A549 (cell line): ENCODE results near the gene NTRK2. TPM values are rescaled to one million over a fixed set of nuclear protein-coding genes. Genes with fewer than 3 reads are reported as not detected.

Source experiments
- ATAC-seq, 2 experiments: fragments of 200-7000 bp in 1 of 2; fragments of >200 bp in 1 of 2; cut with Nextera tagmentation in 1 of 2; cut with Tn5 transposase in 1 of 2; 3 replicates each; pipeline versions ENCODE4 v1.8.0 to v1.9.1; 2018 to 2020; ENCODE audit warnings: mild to moderate bottlenecking in 1 of 2, moderate library complexity in 1 of 2
- CTCF ChIA-PET: fragments of 300-600 bp; sonication (Branson Sonifier 250); formaldehyde crosslinking; extraction: SDS; loops from one replicate; lab custom pipeline; 2021; ENCODE audit warnings: antibody characterized with exemption, inconsistent platforms; lab: Yijun Ruan, JAX
- POLR2A ChIA-PET: fragments of 350-600 bp; formaldehyde crosslinking; extraction: SDS; loops from one replicate; lab custom pipeline; 2021; ENCODE audit warnings: antibody characterized with exemption, inconsistent platforms; lab: Yijun Ruan, JAX
- DNase-seq, 2 experiments: peaks; one replicate each; pipeline versions ENCODE4 v3.0.0 to v3.0.0-alpha.2; 2011 to 2016; ENCODE audit warnings: low read depth in 1 of 2, low spot score in 1 of 2
- FAIRE-seq: peaks from 2 replicates; lab custom pipeline; 2011; peaks lifted over from hg19 to GRCh38; lab: Jason Lieb, UNC
- H3K27ac ChIP-seq, 2 experiments: fragments of >200 bp; sonication (Bioruptor Twin); formaldehyde crosslinking; 3 replicates each; pipeline ENCODE4 v1.5.1; 2016 to 2017
- H3K4me1 ChIP-seq: fragments of >200 bp; sonication (Bioruptor Twin); formaldehyde crosslinking; 3 replicates; pipeline ENCODE4 v1.6.1; 2016
- H3K4me2 ChIP-seq: fragments of >200 bp; sonication (Bioruptor Twin); formaldehyde crosslinking; 3 replicates; pipeline ENCODE4 v1.6.1; 2016
- H3K4me3 ChIP-seq: fragments of >200 bp; sonication (Bioruptor Twin); formaldehyde crosslinking; 3 replicates; pipeline ENCODE4 v1.5.1; 2016
- H3K9me3 ChIP-seq: fragments of >200 bp; sonication (Bioruptor Twin); formaldehyde crosslinking; 3 replicates; pipeline ENCODE4 v1.6.1; 2016
- CBX2 ChIP-seq: fragments of 200-600 bp; sonication (generic); IDR thresholded peaks from 2 replicates; pipeline ENCODE4 v1.6.1; 2016; ENCODE audit warnings: low read depth, mild to moderate bottlenecking, borderline replicate concordance
- CBX8 ChIP-seq: fragments of 200-600 bp; sonication (generic); IDR thresholded peaks from 2 replicates; pipeline ENCODE4 v1.6.1; 2016
- CEBPB ChIP-seq, 2 experiments: fragments of >200 bp in 1 of 2; sonication (Bioruptor Twin) in 1 of 2; formaldehyde crosslinking in 1 of 2; IDR thresholded peaks; 2 replicates each; pipeline ENCODE4 v1.6.1; 2012 to 2016
- EHF ChIP-seq: fragments of 250-450 bp; sonication (Bioruptor Pico); IDR thresholded peaks from 2 replicates; pipeline ENCODE4 v1.5.0; 2020; ENCODE audit warnings: mild to moderate bottlenecking
- FOSB ChIP-seq: fragments of 250-450 bp; sonication (Bioruptor Pico); IDR thresholded peaks from 2 replicates; pipeline ENCODE4 v1.5.0; 2020; ENCODE audit warnings: mild to moderate bottlenecking, moderate library complexity
- FOXS1 ChIP-seq: fragments of 250-450 bp; sonication (Bioruptor Pico); IDR thresholded peaks from 2 replicates; pipeline ENCODE4 v1.5.0; 2020; ENCODE audit warnings: mild to moderate bottlenecking, moderate library complexity
- HDAC2 ChIP-seq: fragments of 200-600 bp; sonication (generic); IDR thresholded peaks from 2 replicates; pipeline ENCODE4 v1.6.1; 2016
- HOXB5 ChIP-seq: fragments of 250-450 bp; sonication (Bioruptor Pico); IDR thresholded peaks from 2 replicates; pipeline ENCODE4 v1.5.0; 2020; ENCODE audit warnings: mild to moderate bottlenecking, moderate library complexity
- JUNB ChIP-seq: fragments of >200 bp; sonication (Bioruptor Twin); formaldehyde crosslinking; IDR thresholded peaks from 2 replicates; pipeline ENCODE4 v1.6.1; 2016
- MAZ ChIP-seq: fragments of 150-350 bp; IDR thresholded peaks from 2 replicates; pipeline ENCODE4 v1.6.1; 2014; ENCODE audit warnings: antibody characterized with exemption, low read depth, low read length, borderline replicate concordance
- NFE2L2 ChIP-seq: fragments of 150-350 bp; conservative IDR thresholded peaks from 2 replicates; pipeline ENCODE4 v1.6.1; 2014; ENCODE audit warnings: low read length
- NPAS2 ChIP-seq: fragments of 250-450 bp; sonication (Bioruptor Pico); IDR thresholded peaks from 2 replicates; pipeline ENCODE4 v1.8.0; 2022; ENCODE audit warnings: mild to moderate bottlenecking, moderate library complexity, borderline replicate concordance
- PHF8 ChIP-seq: fragments of 200-600 bp; sonication (generic); IDR thresholded peaks from 2 replicates; pipeline ENCODE4 v1.6.1; 2016; ENCODE audit warnings: low read depth, mild to moderate bottlenecking, antibody characterized with exemption, moderate library complexity, borderline replicate concordance
- POLR2A ChIP-seq: IDR thresholded peaks from 2 replicates; pipeline ENCODE4 v1.6.1; 2012; ENCODE audit warnings: mild to moderate bottlenecking, low read length
- POLR2AphosphoS2 ChIP-seq: conservative IDR thresholded peaks from 2 replicates; pipeline ENCODE4 v1.6.1; 2012; ENCODE audit warnings: low read length, improper control_type of control experiment, inconsistent platforms
- RARB ChIP-seq: fragments of 250-450 bp; sonication (Bioruptor Pico); IDR thresholded peaks from 2 replicates; pipeline ENCODE4 v1.8.0; 2021; ENCODE audit warnings: mild to moderate bottlenecking, moderate library complexity
- SREBF2 ChIP-seq: fragments of 450-650 bp; IDR thresholded peaks from 2 replicates; pipeline ENCODE4 v1.6.1; 2014; ENCODE audit warnings: mild to moderate bottlenecking, moderate library complexity
- TFCP2L1 ChIP-seq: fragments of 250-450 bp; sonication (Bioruptor Pico); IDR thresholded peaks from 2 replicates; pipeline ENCODE4 v1.5.0; 2021; ENCODE audit warnings: mild to moderate bottlenecking
- ZFP36 ChIP-seq: fragments of 450-650 bp; IDR thresholded peaks from 2 replicates; pipeline ENCODE4 v1.6.1; 2014; ENCODE audit warnings: borderline replicate concordance; ENCODE audit not compliant: partially characterized antibody
- ZSCAN20 ChIP-seq: fragments of 250-450 bp; sonication (Bioruptor Pico); IDR thresholded peaks from 2 replicates; pipeline ENCODE4 v1.8.0; 2022; ENCODE audit warnings: mild to moderate bottlenecking, moderate library complexity
- WGBS: methylation state at CpG from one replicate; pipeline ENCODE4 v1.1.6; 2017; ENCODE audit errors: missing lambda C conversion rate; 5-methylcytosine and 5-hydroxymethylcytosine counted together
- polyA plus RNA-seq, 4 experiments: library from polyadenylated mRNA; depleted of rRNA in 3 of 4; stranded (reverse); fragments of >200 nt; fragmentation: RNase III in 1 of 4; extraction: RNeasy Plus Mini Kit Qiagen cat#74134 plus additional on column Dnase treatment in 1 of 4; gene quantifications; 2 replicates in 3 of 4; 3 replicates in 1 of 4; pipeline ENCODE4 v1.2.3, GENCODE V29; 2011 to 2017
- TF ChIP-seq, protein P1 (sequence below): fragments of 200-600 bp; sonication (generic); IDR thresholded peaks from 2 replicates; pipeline ENCODE4 v1.6.1; 2016; ENCODE audit warnings: antibody characterized with exemption, mild to moderate bottlenecking, moderate library complexity
- TF ChIP-seq, protein P2 (sequence below): fragments of >200 bp; sonication (Bioruptor Twin); formaldehyde crosslinking; IDR thresholded peaks from 2 replicates; pipeline ENCODE4 v1.6.1; 2016
- TF ChIP-seq, protein P3 (sequence below): fragments of >200 bp; sonication (Bioruptor Twin); formaldehyde crosslinking; IDR thresholded peaks from 3 replicates; pipeline ENCODE4 v1.6.1; 2016
- TF ChIP-seq, protein P4 (sequence below): IDR thresholded peaks from 2 replicates; pipeline ENCODE4 v1.6.1; 2012
- TF ChIP-seq, protein P5 (sequence below): fragments of 250-450 bp; sonication (Bioruptor Pico); IDR thresholded peaks from 2 replicates; pipeline ENCODE4 v1.5.0; 2020; ENCODE audit warnings: low read depth, mild to moderate bottlenecking, moderate library complexity
- TF ChIP-seq, protein P6 (sequence below): IDR thresholded peaks from 2 replicates; pipeline ENCODE4 v1.6.1; 2012; ENCODE audit warnings: low read depth, borderline replicate concordance

Gene NTRK2
- polyA plus RNA-seq, 2 of the 4 experiments (the other 2 are of a cell fraction), result 0.03 TPM

DNA sequence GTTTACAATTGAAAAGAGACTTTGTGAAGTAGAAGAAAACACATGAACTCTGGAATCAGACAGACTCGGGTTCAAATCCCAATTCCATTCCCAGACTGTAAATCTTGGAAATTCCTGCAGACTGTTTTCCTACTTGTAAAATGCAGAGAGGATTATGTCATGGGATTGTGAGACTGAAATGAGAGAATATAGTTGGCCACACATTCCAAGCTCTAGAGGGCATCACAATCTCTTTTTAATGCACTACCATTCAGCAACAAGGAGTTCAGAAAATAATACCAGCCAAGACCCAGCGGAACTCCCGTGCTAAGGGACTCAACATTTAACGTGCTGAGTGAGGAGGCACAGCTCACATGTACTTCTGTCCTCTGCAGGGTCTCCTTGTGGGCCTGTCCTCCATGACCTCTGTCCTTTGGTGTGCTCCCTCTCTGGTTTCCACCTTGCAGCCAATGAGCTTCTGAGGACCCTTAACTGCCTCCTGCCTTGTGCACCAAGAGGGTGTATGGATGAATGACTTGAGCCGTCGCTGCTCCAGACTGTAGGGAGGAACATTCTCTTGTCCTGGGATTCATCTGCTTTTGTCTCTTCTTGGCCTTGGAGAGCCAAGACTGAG is 263.5 kb downstream of the NTRK2 start (continued):
- TF ChIP-seq, protein P1, sequence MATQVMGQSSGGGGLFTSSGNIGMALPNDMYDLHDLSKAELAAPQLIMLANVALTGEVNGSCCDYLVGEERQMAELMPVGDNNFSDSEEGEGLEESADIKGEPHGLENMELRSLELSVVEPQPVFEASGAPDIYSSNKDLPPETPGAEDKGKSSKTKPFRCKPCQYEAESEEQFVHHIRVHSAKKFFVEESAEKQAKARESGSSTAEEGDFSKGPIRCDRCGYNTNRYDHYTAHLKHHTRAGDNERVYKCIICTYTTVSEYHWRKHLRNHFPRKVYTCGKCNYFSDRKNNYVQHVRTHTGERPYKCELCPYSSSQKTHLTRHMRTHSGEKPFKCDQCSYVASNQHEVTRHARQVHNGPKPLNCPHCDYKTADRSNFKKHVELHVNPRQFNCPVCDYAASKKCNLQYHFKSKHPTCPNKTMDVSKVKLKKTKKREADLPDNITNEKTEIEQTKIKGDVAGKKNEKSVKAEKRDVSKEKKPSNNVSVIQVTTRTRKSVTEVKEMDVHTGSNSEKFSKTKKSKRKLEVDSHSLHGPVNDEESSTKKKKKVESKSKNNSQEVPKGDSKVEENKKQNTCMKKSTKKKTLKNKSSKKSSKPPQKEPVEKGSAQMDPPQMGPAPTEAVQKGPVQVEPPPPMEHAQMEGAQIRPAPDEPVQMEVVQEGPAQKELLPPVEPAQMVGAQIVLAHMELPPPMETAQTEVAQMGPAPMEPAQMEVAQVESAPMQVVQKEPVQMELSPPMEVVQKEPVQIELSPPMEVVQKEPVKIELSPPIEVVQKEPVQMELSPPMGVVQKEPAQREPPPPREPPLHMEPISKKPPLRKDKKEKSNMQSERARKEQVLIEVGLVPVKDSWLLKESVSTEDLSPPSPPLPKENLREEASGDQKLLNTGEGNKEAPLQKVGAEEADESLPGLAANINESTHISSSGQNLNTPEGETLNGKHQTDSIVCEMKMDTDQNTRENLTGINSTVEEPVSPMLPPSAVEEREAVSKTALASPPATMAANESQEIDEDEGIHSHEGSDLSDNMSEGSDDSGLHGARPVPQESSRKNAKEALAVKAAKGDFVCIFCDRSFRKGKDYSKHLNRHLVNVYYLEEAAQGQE, result no peak
- TF ChIP-seq MAZ (no peak), FOSB (CRISPR knock-in tag) (no peak)
- TF ChIP-seq, protein P2, sequence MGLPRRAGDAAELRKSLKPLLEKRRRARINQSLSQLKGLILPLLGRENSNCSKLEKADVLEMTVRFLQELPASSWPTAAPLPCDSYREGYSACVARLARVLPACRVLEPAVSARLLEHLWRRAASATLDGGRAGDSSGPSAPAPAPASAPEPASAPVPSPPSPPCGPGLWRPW, result no peak

DNA sequence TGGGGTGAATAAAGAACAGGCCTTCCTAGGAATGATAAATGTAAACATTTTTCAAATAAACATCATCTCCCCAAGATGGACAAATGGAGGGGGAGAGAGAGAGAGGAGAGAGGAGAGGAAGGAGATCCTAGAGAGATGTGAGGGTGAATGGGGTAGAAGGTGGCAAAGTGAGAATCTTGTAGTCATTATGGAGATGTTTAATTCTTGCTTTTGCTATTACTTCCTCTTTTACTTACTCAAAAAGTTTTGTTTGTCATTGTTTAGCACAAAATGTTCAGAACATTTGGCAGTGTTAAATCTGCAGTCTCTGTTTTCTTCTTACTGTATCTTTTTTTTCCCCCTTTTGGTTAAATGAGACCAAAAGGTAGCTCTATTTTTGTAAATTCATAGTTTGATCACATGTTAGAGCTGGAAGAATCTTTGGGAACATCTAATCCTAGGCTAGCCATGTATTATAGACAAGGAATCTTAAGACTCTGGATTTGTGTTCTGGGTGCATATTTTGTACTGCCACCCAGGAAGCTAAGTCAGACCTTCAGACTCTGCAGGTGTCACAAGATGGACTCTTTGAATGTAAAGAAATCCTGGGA is 266.1 kb downstream of the NTRK2 start:
- POLR2A ChIA-PET, result no interaction called here
- Histone ChIP-seq H3K4me3 (no peak overlapping the region), H3K4me2 (no peak overlapping the region)
- TF ChIP-seq HDAC2 (no peak), CBX8 (no peak), CEBPB (IDR thresholded peaks at IDR 0.05) (no peak), POLR2A (no peak), POLR2AphosphoS2 (no peak), NPAS2 (no peak), JUNB (no peak), NFE2L2 (no peak)
- TF ChIP-seq, protein P3, sequence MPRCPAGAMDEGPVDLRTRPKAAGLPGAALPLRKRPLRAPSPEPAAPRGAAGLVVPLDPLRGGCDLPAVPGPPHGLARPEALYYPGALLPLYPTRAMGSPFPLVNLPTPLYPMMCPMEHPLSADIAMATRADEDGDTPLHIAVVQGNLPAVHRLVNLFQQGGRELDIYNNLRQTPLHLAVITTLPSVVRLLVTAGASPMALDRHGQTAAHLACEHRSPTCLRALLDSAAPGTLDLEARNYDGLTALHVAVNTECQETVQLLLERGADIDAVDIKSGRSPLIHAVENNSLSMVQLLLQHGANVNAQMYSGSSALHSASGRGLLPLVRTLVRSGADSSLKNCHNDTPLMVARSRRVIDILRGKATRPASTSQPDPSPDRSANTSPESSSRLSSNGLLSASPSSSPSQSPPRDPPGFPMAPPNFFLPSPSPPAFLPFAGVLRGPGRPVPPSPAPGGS, result no peak
- TF ChIP-seq, all 56 proteins: peak for 0
- ATAC-seq (no peak), DNase-seq (no peak), FAIRE-seq (no peak)
- Histone ChIP-seq H3K27ac (no peak overlapping the region), H3K4me1 (no peaks in the 10 kb centered on the region), H3K9me3 (no peaks in the 10 kb centered on the region)
- CTCF ChIA-PET, result no interaction called here

DNA sequence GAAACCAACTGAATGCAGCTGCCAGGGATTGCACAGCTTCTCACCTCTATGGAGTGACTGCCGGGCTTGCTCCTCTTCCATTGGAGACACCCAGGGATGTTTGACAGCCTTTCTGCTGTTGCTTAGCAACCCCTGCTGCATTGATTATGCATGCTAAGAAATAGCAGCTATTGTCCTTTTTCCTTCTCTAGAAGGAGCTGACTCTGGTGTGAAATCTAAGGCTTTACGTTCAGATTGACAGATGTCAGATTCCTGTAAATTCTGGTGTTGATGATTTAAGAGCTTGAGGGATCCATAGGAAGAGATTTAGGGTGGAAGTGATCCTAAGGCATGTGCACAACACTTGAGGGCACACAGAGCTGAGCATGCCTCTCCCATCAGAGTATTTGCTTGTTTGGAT is 267.7 kb downstream of the NTRK2 start:
- no peaks in the 10 kb centered on the region for H3K4me1 ChIP-seq
- ChIA-PET POLR2A (no interaction called here), CTCF (interaction anchor here (0.7 to 1.1 kb wide), 3 partner anchors 12 to 243 kb away, joined by 3 to 4 read pairs (median 3); no protein-coding TSS in a partner anchor)
- H3K27ac ChIP-seq, result no peak overlapping the region
- no peaks in the 10 kb centered on the region for H3K9me3 ChIP-seq
- H3K4me3 ChIP-seq, result no peak overlapping the region
- TF ChIP-seq POLR2AphosphoS2 (no peak), HDAC2 (no peak), SREBF2 (no peak), TFCP2L1 (no peak), ZSCAN20 (CRISPR knock-in tag) (no peak), RARB (no peak), HOXB5 (CRISPR knock-in tag) (no peak), CBX2 (no peak), JUNB (no peak), PHF8 (no peak), EHF (CRISPR knock-in tag) (no peak), NPAS2 (no peak), FOXS1 (CRISPR knock-in tag) (no peak), ZFP36 (no peak)
- TF ChIP-seq, protein P4, sequence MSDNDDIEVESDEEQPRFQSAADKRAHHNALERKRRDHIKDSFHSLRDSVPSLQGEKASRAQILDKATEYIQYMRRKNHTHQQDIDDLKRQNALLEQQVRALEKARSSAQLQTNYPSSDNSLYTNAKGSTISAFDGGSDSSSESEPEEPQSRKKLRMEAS, result no peak
- TF ChIP-seq, protein P5, sequence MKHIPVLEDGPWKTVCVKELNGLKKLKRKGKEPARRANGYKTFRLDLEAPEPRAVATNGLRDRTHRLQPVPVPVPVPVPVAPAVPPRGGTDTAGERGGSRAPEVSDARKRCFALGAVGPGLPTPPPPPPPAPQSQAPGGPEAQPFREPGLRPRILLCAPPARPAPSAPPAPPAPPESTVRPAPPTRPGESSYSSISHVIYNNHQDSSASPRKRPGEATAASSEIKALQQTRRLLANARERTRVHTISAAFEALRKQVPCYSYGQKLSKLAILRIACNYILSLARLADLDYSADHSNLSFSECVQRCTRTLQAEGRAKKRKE (CRISPR knock-in tag), result no peak
- TF ChIP-seq, protein P6, sequence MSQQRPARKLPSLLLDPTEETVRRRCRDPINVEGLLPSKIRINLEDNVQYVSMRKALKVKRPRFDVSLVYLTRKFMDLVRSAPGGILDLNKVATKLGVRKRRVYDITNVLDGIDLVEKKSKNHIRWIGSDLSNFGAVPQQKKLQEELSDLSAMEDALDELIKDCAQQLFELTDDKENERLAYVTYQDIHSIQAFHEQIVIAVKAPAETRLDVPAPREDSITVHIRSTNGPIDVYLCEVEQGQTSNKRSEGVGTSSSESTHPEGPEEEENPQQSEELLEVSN, result no peak
- TF ChIP-seq, protein P2, result no peak
- no peak for FAIRE-seq
- ATAC-seq, result no peak
- 48% methylated on average over 2 of the region's 2 CpGs for WGBS
- no peak for DNase-seq
- no peak overlapping the region for H3K4me2 ChIP-seq
